ENCODE measurements around the gene INHBA.

DNA sequence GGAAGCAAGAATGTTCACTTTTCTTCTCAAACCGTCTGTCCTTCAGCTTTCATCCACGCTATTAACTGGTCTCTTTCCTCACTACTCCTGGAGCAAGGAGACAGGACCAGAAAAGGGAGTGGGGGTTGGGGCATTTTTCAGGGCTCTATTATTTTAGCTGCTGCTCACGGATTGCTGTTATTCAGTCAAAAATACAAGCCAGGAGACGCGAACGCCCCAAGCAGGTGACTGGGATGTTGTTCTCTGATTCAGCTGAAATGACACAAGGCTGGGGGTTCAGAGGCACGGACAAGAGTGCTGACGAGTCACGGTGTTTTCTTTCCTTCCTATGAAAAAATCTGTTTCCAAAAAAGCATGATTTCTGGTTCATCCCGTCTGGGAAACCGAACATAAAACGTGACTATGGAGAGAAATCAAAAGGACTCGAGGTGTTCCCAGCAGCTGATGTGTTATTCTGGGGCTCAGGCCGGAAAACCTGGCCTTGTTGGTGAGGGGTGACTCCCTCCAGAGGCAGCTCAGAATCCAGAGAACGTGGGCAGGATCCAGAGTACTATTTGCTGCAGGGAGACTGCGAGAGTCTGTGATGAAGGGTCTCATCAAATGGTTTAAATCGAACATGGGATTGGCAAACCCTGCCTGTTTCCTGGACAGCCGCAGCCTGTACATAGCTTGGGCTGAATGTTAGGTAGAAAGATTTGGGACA is 3.5 kb upstream of the INHBA start:
- TF ChIP-seq POLR2AphosphoS5 (IDR thresholded peaks at IDR 0.05; ENCODE audit: borderline replicate concordance, low read depth, low read length) = no peak
- no peak for TF ChIP-seq EZH2 (IDR thresholded peaks at IDR 0.05)
- no peak for TF ChIP-seq FOXP2 (optimal IDR thresholded peaks at IDR 0.05; ENCODE audit: control extremely low read depth, extremely low read length, insufficient read depth)

Data from SK-N-MC (cell line).